ENCODE data around the gene BRI3.

Gene BRI3

DNA sequence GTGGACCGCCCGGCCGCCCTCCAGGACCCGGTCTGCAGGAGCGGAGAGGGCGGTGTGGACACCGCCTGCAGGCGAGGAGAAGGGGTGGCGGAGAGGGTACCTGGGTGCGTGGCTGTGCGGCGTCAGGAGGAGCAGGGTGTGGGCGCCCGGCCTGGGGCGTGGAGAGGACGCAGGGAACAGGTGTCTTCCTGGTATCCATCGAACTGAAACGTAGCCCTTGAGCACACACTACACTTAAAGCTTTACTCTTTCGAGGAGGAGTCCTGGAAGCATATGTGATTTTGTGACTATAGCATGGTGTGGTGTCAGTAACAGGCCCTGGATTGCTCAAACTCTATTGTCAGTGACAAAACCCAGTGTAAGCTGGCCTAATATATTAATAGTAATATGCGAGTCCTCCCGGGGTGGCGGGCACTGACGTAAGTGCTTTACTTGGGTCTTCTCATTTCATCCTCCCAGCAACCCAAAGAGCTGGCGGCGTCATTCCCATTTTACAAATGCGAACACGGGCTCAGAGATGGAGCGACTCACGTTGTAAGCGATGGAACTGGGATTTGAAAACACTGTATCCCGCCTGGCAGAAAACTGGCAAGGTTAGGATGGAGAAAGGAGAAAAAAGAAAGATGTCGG is 28.9 kb upstream of the BRI3 start:
- no peak for DNase-seq (ENCODE audit: low read depth)

DNA sequence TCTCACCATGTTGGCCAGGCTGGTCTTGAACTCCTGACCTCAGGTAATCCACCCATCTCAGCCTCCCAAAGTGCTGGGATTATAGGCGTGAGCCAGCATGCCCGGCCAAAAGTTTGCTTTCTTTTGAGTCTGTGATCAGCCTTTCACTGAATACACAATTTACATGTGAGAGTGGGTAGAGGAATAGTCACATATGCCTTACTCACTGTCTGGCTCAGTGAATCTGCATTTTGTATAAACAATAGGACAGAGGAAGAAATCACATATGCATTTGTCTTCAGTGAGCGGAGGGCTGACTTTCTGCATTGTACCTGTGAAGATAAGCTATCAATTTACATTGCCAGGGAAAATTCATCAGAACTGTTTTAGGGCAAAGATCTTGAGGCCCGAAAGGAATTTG is 27.0 kb upstream of the BRI3 start:
- DNase-seq (ENCODE audit: low read depth), result no peak

GRCh38 chr7:98254951-98255610 is 26.4 kb upstream of the BRI3 start:
- no peak for DNase-seq (ENCODE audit: low read depth)

DNA sequence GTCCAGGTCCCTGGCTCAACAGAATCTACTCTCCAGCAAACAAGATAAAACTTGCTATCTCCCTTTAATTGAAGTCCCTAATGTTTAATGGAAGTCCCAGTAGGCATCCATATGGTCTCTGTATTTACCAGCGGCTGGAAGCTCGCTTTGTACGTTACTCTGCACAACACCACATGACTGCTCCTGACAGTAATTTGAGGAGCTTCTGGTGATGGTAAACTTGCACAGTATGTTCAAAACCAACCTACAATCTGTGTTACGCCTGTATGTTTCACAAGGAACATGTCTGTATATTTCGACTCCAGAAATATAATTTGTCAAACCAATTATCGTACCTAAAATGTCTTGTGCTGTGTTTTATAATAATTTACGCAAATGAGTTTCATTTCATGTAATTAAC is 25.1 kb upstream of the BRI3 start:
- no peak for DNase-seq (ENCODE audit: low read depth)

DNA sequence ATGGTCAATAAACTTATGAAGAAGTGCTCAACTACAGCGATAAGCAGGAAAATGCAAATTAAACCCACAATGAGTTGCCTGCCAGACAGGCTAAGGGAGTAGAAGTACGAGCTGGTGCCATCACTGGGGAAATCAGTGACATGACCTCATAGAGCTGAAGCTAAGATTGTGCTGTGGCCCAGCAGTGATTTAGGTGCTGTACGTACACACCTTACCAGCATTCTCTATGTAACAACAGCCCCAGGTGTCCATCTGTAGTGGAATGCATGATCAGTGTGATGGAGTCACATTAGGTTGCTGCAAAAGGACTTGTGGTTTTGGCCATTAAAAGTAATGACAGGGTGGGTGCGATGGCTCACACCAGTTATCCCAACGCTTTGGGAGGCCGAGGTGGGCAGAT is 23.8 kb upstream of the BRI3 start:
- no peak for DNase-seq (ENCODE audit: low read depth)

GRCh38 chr7:98265841-98266271 is 15.6 kb upstream of the BRI3 start:
- no peak for DNase-seq (ENCODE audit: low read depth)

DNA sequence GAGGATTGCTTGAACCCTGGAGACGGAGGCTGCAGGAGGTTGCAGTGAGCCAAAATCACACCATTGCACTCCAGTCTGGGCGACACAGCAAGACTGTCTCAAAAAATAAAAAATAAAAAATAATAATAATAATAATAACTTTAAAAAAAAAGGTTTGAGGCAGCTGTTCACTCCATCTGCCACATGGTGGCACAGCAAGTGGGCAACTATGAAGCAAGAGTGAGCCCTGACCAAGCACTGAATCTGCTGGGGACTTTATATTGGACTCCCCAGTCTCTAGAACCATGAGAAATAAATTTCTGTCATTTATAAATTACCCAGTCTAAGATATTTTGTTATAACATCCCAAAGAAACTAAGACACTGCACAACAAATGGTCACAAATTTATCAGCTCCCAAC is 14.6 kb upstream of the BRI3 start:
- no peak for DNase-seq (ENCODE audit: low read depth)

DNA sequence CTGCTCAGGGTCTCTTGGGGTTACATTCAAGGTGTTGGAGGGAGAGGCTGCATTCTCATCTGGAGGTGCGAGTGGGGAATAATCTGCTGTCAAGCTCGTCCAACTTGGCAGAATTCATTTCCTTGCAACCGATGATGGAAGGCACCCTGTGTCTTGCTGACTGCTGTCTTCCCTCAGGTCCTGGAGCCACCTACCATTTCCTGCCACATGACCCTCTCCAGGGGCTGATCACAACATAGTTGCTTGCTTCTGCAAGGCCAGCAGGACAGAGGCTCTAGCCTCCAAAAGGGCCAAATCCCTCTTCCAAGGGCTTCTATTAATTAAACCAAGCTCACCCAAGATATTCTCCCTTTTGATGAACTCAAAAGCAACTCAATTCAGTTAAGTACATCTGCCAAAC is 14.2 kb upstream of the BRI3 start:
- DNase-seq (ENCODE audit: low read depth), result no peak

DNA sequence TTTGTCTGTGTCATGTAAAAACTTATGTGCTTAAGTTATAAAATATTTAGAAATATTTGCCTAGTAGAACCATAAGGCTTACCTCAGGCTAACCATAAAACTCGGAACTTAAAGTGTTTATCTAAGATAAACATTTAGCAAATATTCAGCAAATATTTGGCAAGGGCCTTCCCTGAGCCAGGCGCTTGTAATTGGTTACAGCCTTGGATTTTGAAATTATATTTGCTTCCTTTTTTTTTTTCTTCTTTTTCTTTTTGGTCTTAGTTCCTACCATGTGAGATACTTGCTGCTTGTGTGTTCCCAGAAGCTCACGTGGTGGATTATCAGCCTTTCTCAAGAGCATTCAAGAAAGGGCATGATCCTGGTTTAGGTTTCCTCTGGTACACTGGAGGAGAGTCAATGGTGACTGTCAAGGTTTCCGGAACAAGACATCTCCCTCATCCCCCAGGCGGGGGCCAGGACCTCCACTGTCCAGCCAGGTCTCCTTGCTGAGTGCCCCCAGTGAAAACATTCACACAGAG is 5.2 kb upstream of the BRI3 start:
- DNase-seq (ENCODE audit: low read depth), result no peak

DNA sequence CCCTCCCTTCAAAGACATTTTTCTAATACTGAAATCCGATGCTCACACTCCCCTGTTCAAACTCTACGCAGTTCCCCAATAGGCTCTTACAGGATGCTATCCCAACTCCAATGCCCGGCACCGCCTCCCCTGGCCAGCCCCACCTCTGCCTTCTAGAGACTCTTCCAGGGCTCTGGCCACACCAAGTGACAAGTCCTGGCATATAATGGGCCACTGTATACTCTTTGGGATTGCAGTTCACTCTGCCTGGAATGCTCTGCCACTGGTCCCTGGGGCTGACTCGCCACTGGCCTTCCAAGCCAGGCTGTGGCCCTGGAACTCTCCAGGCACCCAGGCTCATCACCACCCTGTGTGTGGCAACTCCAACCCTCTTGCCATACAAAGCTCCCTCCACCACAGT is 3.1 kb upstream of the BRI3 start:
- no peak for DNase-seq (ENCODE audit: low read depth)

- DNase-seq (ENCODE audit: low read depth), result no peak
These were observed 2.5 kb upstream of the BRI3 start for GRCh38 chr7:98278936-98279335.

GRCh38 chr7:98280296-98280695 is 1.2 kb upstream of the BRI3 start:
- DNase-seq (ENCODE audit: low read depth), result no peak

DNA sequence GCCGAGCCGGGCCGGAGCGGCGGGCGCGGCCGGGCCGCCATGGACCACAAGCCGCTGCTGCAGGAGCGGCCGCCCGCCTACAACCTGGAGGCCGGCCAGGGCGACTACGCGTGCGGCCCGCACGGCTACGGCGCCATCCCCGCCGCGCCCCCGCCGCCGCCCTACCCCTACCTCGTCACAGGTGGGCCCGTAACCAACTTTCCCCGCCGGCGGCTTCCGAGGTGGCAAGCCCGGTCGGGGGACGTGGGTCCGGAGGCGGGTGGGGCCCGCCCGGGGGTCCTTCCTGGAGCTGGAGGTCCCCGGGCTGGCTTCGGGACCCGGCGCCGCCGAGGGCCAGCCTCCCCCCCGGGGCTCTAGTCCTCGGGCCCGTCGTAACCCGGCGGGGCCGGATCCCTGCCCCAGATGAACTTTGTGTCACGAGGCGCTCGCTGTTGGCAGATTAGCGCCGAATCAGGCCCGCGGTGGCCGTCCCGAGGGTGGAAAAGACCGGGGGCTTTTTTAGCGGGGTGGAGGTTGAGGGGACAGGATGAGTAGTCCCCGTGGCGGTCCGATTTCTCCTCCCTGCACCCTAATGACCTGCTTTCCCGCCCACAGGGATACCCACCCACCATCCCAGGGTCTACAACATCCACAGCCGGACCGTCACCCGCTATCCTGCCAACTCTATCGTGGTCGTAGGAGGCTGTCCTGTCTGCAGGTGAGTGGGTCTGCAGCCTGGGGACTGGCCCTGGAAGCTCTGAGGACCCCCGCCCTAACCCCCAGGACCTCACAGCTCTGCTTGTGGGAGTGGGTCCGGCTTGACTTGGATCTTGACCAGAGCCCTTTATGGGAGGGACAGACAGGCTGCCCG is 496 bp downstream of the BRI3 start:
- DNase-seq (ENCODE audit: low read depth), result peak; percentile 20

DNA sequence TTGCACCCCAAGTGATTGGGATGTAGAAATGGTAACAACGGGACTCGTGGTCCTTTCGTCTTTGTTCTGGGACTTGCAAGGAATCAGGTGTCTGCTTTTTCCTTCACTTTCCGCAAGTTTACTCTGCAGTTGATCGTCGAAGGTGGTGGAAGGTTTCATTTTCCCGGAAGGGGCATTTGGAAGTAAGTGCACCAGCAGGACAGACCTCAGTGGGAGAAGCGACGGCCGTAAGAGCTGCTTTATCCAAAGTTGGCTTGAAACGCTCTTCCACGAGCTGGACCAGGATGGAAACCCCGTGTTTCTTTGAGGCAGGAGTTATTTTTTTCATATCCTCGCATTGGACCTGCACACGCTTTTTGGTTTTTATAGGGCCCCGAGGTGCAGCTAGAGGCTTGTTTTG is 1.2 kb downstream of the BRI3 start:
- no peak for DNase-seq (ENCODE audit: low read depth)

DNA sequence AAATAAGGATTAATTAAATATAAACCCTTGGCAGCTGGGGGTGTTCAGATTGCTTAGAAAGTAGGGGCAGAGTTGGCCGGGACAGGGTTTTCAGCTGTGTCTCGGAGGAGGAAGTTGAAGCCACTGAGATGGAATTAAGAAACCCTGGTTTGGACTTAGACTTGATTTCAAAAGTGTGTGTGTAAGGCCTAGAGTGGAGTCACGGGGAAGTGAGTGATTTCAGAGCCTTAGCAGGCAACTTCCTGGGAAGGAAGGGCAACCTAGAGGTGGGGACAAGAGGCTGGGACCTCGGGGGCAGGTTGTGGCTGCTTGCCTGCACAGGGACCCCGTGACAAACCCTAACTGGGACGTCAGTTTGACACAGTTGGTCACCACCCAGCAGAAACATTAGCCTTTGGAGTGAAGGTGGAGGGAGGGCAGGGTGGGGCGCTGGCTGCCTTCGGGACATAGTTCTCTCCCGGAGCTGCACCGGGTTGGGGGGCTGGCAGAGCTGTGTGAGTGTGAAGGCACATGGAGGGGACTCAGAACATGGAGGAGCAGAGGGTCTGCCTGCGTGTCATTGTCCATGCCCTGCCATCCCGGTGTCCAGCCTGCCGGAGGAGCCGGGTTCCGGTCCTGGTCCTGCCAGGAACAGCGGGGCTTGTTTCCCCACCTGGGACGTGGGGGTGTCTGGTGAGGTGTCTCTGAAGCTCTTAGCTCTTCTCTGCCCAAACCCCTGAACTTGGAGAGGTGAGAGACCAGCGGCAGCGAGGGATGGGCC is 1.8 kb downstream of the BRI3 start:
- no peak for DNase-seq (ENCODE audit: low read depth)

- no peak for DNase-seq (ENCODE audit: low read depth)
These were observed 2.4 kb downstream of the BRI3 start for GRCh38 chr7:98283887-98284222.

DNA sequence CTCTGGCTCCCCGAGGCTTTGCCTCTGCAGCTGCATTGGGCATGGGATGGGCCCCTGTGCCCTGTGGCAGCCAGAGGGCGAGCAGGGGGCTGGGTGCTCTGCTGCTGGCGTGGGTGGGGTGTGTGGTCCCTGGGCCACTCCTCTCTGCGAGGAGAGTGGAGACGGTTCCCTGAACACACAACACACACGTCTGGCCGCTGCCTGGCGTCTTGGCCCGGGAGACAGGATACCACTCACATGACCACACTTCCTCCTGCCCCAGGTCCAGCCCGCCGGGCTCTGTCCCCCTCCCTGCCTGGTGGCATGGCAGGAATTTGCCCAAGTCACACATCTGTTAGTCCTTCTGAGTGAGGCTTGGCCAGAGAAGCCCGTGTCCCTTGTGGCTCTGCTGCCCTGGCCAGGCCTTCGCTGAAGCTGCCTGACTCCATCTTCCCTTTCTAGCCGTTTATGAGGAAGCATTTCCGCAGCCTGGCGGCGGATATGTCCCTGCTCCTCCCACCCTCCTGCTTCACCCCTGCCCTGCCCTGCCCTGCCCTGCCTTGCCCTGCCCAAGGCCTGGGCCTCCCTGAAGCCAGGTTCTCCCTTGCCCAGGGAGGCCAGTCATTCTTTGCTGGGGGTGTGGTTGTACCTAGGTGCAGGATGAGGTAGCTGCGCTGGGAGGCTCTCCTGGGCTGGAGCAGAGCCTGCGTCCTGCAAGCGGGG is 3.0 kb downstream of the BRI3 start:
- no peak for DNase-seq (ENCODE audit: low read depth)

DNA sequence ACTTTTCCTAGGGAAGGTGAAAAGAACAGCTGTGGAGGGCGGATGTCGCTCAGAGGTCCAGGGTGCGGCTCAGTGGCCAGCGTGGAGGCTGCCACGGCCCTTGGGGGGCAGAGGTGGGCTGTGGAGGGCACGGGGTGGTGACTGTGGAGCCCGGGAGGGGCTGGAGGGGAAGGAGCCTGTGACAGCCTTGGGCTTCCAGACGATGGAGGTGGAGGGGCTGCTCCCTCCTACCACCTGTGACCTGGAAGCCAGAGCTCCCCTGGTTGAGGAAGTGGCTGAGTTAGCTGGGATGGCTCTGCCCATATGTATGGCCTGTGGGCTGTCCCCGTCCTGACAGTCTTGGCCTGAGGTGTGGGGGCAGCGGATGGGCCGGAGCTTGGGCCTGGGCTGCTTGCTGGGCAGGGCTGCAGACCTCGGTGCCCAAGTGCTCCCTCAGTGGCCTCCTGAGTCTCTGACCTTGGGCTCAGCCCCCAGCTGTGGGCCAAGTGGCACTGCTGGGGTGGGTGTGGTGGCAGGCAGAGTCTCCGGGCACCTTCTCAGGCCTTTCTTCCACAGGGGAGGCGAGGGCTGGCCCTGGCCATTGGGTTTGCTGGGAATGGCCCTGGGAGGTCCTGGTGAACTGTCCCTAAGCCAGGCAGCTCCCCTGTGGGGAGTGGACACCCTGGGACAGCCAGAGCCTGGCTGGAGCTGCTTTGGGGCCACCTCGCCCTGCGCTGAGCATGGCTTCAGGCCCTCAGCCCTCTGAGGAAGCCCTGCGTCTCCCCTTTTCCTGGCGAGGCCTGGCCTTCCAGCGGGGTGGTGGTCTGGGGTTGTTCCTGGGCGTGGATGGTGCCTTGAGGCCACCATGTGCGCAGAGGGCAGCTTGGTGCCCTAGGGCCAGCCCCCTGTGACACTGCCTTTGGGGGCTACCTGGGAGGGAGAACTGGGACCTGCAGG is 3.9 kb downstream of the BRI3 start:
- no peak for DNase-seq (ENCODE audit: low read depth)

DNA sequence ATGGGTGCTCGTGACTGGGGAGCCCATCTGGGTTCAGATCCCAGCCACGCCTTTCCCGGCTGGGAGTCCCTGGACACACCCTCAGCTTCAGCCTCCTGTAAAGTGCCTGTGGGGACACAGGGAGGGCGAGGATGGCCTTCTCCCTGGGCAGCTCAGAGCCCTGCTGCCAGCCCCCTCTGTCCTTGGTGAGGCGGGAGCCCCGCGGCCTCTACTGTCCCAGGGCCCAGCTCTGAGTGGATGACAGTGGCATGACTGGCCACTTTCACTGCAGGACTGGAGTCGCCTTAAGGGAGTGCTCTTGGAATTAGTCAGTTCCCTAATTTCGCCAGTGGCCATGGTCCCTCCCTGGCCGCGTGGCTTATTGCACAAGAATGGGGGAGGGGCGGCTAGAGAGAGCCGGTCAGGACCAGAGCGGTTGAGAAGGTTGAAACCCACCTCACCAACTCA is 4.6 kb downstream of the BRI3 start:
- no peak for DNase-seq (ENCODE audit: low read depth)

DNA sequence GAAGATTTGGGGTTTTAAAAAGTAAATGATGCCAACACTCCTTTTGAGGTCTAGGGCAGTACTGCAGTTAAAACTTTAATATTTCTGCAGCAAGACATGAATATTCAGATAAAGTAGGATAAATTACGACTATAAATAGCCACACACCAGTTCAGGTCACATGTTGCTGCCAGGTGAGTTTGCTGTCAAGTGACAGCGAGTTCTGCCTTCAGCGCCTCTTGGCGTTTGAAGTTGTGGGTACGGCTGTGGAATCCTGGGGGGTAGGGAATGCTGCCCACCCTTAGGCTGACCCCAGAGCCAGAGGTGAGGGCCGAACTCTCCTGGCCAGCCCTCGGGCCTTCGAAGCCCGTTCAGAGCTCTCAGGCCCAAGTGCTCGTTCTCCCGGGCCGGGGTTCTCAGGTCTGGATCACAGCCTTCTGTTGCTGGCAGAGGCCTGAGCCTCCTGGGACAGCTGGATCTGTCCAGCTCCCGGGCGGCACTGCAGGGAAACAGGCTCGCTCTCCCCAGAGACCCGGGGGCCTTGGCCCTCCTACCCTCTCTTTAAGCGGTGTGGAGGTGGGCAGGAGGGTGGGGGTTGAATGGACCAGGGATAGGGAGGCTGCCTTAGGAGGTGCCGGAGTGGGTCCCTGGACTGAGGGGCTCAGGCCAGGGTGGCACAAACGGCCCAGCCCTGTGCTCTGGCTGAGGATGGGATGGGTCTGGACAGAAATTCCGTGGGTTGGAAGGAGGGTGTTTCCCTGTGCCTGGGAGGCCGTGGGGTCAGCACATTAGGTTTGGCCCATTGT is 5.4 kb downstream of the BRI3 start:
- DNase-seq (ENCODE audit: low read depth), result no peak
